SIG-M5 (cell line): ENCODE data around the gene KLHL10.

Experiments
- DNase-seq: peaks from one replicate; lab custom pipeline; 2025; lab: John Stamatoyannopoulos, UW

KLHL10 gene

GRCh38 chr17:41837761-41838538, at the start of gene KLHL10:
Gene KLHL10 (plus strand): TSS chr17:41837825. CDS start chr17:41837933, 108 bp downstream.
- no peak for DNase-seq

DNA sequence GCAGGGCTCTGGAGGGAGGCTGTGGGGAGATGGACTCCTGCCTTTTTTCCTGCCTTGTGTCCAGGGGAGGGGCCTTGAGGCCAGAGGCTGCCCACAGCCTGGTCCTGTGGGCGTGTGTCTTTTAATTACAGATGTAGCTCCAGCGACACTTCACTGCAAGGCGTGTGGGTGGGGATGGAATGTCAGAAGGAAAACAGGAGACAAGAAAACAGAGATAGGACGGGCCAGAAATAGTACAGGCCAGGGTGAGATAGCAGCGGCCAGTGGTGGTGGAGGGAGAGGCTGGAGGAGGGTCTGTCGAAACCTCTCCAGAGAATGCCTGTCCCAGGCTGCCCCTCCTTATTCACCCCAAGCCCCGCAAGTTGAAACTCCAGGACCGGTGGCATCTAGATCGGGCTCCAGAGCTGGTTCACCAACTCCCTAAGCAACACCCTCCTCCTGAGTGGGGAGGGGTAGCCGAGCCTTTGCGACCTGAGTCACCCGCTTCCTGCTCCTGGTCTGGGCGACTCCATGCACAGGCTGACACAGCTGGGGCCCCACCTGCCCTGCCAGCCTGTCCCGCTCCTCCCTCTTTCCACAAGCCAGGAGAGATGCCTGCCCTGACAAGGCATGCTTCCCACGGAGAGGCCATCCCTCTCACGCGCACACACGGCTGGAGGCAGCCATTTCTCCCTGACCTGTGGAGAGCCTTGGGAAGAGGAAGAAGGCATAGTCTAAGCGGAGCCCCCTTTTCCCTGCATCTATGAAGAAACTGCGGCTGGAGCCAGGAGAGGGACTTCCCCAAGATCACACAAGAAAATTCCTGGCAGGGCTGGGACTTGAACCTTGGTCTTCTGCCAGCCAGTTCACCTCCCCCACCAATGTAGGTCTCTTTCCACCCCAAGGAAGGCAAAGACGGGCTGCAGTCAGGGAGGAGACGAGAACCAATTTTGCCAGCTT, 44.5 kb upstream of the KLHL10 start:
- no peak for DNase-seq

GRCh38 chr17:41793784-41794539, 43.7 kb upstream of the KLHL10 start:
- no peak for DNase-seq

DNA sequence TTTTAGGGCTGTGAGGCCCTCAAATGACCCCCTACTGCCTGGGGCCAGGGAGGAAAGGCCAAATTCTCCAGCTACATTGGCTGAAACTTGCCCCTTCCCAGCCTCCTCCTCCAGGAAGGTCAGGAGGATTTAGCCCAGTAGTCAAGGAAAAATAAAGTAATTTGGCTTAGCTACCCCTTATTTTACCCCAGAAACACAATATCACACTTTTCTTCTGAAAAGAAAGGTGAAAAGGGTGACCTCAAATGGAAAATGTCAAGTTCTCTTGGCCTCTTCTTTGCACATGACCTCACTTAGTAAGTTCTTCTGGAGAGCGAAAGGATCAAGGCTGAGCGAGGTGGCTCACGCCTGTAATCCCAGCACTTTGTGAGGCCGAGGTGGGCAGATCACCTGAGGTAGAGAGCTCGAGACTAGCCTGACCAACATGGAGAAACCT, 43.1 kb upstream of the KLHL10 start:
- no peak for DNase-seq

DNA sequence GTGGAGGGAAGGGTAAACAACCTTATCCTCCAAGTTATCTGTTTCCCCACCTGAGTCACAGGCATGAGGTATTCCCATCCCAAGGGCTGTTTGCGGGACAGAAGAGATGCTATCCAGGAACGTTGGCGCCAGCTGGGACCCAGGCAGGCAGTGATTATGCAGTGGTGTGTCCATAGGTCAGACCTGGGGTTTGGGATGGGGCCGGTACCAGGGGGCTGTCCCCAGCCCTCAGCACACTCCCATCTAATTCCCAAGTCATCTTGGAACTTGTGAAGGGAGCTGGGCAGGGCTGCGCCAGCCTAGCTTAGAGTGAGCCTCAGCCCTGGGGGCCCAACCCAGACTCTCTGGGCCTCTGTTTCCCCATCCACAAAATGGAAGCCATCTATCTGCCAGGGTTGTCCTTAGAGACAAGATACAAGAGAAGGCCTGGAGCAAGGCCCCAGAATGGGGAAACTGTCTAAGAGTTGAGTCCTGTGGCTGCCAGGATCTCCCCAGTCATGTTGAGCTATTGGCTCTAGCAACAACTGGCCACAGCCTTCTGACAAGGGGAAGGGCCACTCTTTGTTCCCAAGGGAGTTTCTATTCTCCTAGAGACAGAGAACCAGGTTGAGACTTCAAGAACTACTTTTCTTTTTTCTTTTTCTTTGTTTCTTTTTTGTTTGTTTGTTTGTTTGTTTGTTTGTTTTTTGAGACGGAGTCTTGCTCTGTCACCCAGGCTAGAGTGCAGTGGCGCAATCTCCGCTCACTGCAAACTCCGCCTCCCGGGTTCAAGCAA, 41.3 kb upstream of the KLHL10 start:
- DNase-seq = no peak

- DNase-seq = no peak
Measured at GRCh38 chr17:41797377-41797776, 40.2 kb upstream of the KLHL10 start.

DNA sequence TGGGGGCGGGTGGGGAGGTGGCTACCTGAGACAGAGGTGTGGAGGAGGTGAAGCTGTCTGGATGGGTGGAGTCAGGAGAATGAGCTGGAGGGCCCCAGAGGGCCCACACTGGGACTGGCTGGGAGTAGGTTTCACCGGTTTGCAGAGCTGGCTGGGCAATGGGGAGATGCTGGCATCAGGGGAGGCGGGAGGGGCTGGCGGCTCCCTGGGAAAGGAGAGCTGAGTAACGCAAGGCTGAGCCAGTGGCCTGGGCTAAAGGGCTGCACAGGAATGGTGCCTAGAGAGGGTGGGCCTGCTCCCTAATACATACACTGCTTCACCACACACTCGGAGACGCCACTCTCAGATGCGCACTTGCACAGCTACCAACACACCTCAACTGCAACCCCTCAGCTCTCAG, 38.3 kb upstream of the KLHL10 start:
- DNase-seq = no peak

DNA sequence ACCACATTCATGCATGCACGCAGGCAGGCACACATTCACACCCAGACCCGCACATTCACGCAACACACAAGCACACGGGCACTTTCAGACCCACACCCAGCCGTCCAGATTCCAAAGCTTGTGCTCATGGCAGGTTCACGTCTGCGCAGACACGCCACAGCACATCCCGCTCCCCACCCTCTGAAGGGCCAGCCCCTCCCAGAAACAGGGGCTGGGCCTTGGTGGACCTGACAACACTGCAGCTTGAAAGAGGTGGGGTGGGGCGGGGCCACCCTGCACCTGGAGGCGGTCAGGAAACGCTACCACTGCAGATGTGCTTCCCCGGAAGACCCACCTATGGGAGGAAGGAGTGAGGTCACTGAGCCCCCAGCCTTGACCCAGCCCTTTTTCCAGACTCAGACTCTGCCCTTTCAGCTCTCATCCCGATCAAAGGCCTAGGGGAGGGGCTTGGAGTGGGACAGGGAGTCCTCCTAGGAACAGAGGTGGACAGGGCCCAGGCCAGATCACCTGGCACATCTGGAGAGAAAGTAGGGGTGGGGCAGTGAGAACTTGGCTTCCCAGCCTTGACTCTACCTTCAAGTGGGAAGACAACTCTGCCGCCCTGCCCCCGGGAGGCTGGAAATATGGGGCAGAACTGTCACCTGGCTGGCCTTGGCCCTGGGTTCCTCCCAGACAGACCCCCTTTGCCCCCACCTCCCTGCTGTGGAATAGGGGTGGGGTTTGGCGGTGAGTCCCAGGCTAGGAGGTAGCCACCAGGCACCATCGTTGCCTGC, 36.8 kb upstream of the KLHL10 start:
- DNase-seq = no peak

- no peak for DNase-seq
Measured at GRCh38 chr17:41801374-41802271, 36.0 kb upstream of the KLHL10 start.

GRCh38 chr17:41803049-41804020, 34.3 kb upstream of the KLHL10 start:
- DNase-seq = no peak

GRCh38 chr17:41806685-41807445, 30.8 kb upstream of the KLHL10 start:
- no peak for DNase-seq

GRCh38 chr17:41810659-41811548, 26.7 kb upstream of the KLHL10 start:
- DNase-seq = no peak

- no peak for DNase-seq
Measured at GRCh38 chr17:41811549-41812380, 25.9 kb upstream of the KLHL10 start, which contains the start of gene P3H4. Gene P3H4 (minus strand): TSS chr17:41811949. CDS start chr17:41811915, 34 bp downstream.

DNA sequence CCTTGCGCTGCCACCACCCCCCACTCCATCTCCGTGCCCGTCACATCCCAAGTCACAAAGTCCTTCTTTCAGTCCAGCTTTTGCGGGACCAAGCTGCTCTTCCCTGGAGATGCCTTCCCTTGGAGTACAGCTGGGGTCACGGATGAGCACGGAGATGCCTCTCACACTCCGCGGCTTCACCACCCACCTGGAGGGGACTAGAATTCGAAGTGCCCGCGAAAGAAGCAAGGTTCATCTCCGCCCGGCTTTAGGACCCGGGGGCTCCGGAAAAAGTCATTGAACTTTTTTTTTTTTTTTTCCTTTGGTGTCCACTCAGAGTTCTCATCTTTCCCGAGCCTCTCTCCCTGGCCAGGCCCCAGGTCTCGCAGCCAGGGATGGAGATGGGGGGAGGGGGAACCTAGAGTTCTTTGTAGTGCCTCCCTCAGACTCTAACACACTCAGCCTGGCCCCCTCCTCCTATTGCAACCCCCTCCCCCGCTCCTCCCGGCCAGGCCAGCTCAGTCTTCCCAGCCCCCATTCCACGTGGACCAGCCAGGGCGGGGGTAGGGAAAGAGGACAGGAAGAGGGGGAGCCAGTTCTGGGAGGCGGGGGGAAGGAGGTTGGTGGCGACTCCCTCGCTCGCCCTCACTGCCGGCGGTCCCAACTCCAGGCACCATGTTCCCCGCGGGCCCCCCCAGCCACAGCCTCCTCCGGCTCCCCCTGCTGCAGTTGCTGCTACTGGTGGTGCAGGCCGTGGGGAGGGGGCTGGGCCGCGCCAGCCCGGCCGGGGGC, 25.1 kb upstream of the KLHL10 start, which contains the start of gene FKBP10:
Gene FKBP10 (plus strand): TSS at position 624 of the 771 bp plus-strand sequence. CDS start 31 bp downstream, at position 655.
- DNase-seq = no peak
